GM12873 (cell line): ENCODE results near the gene UACA.

Experiments
- TF ChIP-seq, protein P1 (sequence below): IDR thresholded peaks from 2 replicates; pipeline ENCODE4 v1.5.1; 2012; ENCODE audit warnings: low read depth, mild to moderate bottlenecking, moderate library complexity, low read length, control low read depth; ENCODE audit not compliant: insufficient read depth; ENCODE audit errors: missing control alignments

The UACA gene

DNA sequence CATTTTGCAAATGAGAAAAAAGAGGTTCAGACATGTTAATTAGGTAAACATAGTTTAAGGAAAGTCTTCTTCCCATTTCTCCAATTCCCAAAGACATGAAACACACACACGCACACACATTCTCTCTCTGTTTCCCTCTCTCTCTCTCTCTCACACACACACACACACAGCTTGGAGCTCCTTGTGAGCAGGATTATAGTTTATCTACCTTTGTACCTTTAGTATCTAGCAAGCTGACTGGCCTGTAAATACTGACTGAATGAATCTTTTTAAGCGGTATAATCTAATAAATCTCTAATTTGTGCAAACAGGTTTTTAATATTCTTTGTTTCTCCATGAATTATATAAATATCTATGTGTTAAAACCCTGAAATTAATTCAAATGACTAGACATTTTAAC, 73.3 kb downstream of the UACA start:
- TF ChIP-seq, protein P1, sequence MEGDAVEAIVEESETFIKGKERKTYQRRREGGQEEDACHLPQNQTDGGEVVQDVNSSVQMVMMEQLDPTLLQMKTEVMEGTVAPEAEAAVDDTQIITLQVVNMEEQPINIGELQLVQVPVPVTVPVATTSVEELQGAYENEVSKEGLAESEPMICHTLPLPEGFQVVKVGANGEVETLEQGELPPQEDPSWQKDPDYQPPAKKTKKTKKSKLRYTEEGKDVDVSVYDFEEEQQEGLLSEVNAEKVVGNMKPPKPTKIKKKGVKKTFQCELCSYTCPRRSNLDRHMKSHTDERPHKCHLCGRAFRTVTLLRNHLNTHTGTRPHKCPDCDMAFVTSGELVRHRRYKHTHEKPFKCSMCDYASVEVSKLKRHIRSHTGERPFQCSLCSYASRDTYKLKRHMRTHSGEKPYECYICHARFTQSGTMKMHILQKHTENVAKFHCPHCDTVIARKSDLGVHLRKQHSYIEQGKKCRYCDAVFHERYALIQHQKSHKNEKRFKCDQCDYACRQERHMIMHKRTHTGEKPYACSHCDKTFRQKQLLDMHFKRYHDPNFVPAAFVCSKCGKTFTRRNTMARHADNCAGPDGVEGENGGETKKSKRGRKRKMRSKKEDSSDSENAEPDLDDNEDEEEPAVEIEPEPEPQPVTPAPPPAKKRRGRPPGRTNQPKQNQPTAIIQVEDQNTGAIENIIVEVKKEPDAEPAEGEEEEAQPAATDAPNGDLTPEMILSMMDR: no peak

DNA sequence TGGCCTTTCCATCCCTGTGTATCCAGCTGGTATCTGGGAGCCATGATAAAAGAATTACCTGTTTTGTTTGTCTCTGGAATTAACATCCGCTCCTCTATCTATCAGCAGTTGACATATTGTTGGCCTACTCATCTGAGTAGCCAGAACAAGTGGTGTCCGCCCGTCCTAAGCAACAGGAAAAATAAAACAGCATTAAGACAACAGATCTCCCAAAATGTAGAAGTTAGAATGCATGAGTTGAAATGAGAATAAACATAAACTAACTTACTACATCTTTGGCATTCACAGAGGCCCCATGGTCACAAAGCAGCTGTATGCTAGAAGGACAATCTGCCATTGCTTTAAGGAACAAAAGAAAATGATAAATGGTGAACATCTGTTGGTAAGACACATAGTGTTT, 75.9 kb downstream of the UACA start:
- TF ChIP-seq, protein P1: no peak

DNA sequence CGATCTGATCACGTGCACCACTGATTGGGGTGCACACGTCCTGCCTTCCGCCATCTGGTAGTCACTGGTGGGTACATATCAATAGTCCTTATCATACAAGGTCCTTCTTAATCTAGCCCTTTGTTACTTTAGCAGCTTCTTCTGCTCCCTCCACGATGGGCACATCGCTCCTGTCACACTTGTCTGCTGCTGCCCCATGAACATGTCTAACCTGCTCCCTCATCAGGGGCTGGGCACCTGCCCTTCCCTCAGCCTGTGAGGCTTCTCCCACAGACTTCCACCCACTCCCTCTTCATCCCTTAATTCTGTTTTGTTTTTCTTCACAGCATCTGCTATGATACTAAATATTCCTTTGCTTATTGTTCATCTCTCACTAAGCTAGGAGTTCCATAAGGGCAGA, 82.5 kb downstream of the UACA start:
- TF ChIP-seq, protein P1: no peak

DNA sequence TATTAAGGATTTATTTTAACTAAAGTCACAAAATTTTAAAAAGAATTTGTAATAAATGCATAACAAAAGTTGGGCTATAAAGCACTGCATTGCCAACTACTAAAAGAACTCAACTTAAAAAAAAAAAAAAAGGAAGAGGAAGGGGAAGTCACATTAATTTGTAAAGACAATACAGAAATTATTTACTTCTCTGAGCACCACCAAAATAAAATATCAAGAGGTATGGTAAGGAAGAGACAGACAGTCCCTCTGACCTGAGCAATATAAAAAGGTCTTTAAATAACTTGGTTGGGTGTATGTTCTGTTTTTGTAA, 83.5 kb downstream of the UACA start:
- TF ChIP-seq, protein P1: no peak

DNA sequence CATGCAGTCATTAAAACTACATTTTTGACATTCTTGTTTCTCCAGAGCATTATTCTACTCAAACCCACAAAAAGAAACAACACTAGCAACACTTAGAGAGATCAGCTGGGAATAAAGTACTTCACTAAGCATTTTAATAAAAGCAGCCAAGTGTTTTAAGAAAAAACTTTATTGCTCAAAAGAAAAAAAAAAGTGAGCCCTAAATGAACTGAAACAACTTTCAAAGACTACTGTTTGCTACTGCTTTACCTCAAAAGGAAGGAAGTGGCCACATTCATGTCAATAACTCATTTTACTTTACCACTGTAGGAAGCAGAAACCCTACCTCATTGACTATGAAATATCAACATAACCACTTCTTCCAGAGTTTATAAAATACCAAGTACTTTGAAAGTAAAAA, 91.3 kb downstream of the UACA start:
- TF ChIP-seq, protein P1: no peak

DNA sequence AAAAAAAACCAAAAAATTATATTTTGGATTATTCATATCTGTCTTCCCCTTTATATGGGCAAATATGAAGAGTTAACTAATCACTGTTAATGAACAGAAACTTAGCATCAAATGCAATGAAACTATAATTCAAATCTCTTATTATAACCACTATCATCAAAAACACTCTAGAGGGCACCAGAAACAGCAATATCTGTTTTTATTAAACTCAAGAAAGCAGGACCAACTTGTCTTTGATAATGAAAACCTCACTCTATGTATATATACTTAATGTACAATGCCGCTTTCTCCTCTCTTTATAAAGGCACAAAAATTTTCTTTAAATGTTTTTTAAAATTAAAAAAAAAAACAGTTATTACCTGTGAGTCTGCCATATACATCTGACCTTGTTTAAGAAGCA, 92.7 kb downstream of the UACA start:
- TF ChIP-seq, protein P1: no peak

DNA sequence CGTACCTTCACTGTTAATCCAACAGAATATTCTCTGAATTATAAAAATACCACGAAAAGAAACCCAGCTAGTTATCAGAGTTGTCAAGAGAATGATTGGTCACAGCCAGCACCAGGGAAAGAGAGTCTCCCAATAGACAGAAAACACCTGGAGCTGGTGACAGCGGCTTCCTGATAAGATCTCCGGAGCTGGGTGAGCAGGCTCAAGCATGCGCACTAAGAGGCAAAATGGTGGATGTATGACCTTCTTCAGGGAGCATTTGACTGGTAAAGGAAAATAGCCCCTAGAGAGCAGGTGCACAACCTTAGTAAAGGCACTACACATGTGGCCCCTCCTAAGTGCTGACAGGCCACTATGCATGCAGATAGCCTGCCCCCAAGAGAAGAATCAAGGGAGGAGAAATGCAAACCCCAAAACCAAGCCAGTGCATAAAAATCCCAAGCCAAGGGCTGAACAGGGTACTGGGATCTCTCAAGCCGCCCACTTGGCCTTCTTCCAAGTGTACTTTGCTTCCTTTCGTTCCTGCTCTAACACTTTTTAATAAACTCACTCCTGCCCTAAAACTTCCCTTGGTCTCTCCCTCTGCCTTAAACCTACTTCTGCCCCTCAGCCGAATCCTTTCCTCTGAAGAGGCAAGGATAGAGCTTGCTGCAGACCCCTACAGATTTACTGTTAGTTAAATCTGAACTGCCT, 93.2 kb downstream of the UACA start:
- TF ChIP-seq, protein P1: no peak
